Vagina (tissue), 2 donors: ENCODE measurements around the gene NFKBIA.
A peak's percentile ranks its signal among the peaks of the same experiment; 100 is the strongest.

ENCODE experiments used
- CTCF ChIP-seq, 3 experiments: fragments of 450-650 bp in 2 of 3; fragments of 200-600 bp in 1 of 3; sonication (generic) in 1 of 3; IDR thresholded peaks; one replicate each; pipeline ENCODE4 v1.5.1; 2017 to 2019; ENCODE audit warnings: antibody characterized with exemption in 3 of 3, mild to moderate bottlenecking in 2 of 3, moderate library complexity in 2 of 3
- POLR2A ChIP-seq, 2 donors: fragments of 450-650 bp; IDR thresholded peaks; one replicate each; pipeline ENCODE4 v1.6.1; 2017; ENCODE audit warnings: antibody characterized with exemption in 2 of 2, mild to moderate bottlenecking in 2 of 2, moderate library complexity in 2 of 2
- POLR2AphosphoS5 ChIP-seq, 2 donors: sonication (generic); formaldehyde crosslinking; IDR thresholded peaks; one replicate each; pipeline ENCODE4 v1.9.0; 2017; ENCODE audit warnings: antibody characterized with exemption in 2 of 2, mild to moderate bottlenecking in 2 of 2, low read depth in 1 of 2; ENCODE audit not compliant: insufficient read depth in 1 of 2

- no peak for TF ChIP-seq CTCF (IDR thresholded peaks at IDR 0.05)
- no peak for TF ChIP-seq POLR2A (IDR thresholded peaks at IDR 0.05)
- peak in 1 of 2 donors; percentile 38 for TF ChIP-seq POLR2AphosphoS5 (IDR thresholded peaks at IDR 0.05; ENCODE audit: insufficient read depth in 1 of 2, low read depth in 1 of 2)
These were observed 34.8 kb downstream of the NFKBIA start for GRCh38 chr14:35369701-35370191.
